K562 (cell line): ENCODE data around the gene DUSP16. TPM values are rescaled to one million over a fixed set of nuclear protein-coding genes. Genes with fewer than 3 reads are reported as not detected.

Experiments used
- ATAC-seq: fragments of 200-7000 bp; cut with Tn5 transposase; 3 replicates; pipeline ENCODE4 v1.9.1; 2020; ENCODE audit warnings: moderate library complexity
- BruUV-seq: library from RNA; stranded (reverse); fragments of 400-500 nt; replicated peaks from 2 replicates; lab custom pipeline; 2021; lab: Mats Ljungman, UMichigan
- CTCF ChIA-PET: fragments of 300-600 bp; formaldehyde crosslinking; extraction: SDS; loops from one replicate; lab custom pipeline; 2021; ENCODE audit warnings: low intra/inter-chr PET ratio; lab: Yijun Ruan, JAX
- POLR2A ChIA-PET: fragments of 300-600, 350-650 bp; sonication (Branson Sonifier 250); formaldehyde crosslinking; extraction: SDS; loops from one replicate; lab custom pipeline; 2021; ENCODE audit warnings: antibody characterized with exemption, inconsistent platforms; lab: Yijun Ruan, JAX
- DNase-seq, 4 experiments: peaks; one replicate each; pipeline versions ENCODE4 v3.0.0 to v3.0.0-alpha.2; 2011 to 2018; ENCODE audit warnings: low spot score in 3 of 4, mixed read lengths in 3 of 4; ENCODE audit errors: extremely low read depth in 1 of 4
- FAIRE-seq: peaks from 2 replicates; lab custom pipeline; 2011; peaks lifted over from hg19 to GRCh38; lab: Jason Lieb, UNC
- H2AFZ ChIP-seq: 2 replicates; pipeline ENCODE4 v1.6.0; 2011; ENCODE audit warnings: low read depth, low read length, control low read depth, inconsistent platforms
- H3K27ac ChIP-seq: fragments of 200-600 bp; 3 replicates; pipeline ENCODE4 v1.8.0; 2011; ENCODE audit warnings: low read depth, mild to moderate bottlenecking, control low read depth, inconsistent platforms, low read length, moderate library complexity, mixed read lengths; ENCODE audit errors: extremely low read depth
- H3K27me3 ChIP-seq, 2 experiments: fragments of 300-600 bp in 1 of 2; 2 replicates in 1 of 2; 3 replicates in 1 of 2; pipeline versions ENCODE4 v1.6.0 to v1.8.0; 2011; ENCODE audit warnings: inconsistent platforms in 2 of 2, low read length in 2 of 2, mild to moderate bottlenecking in 1 of 2, mixed read lengths in 1 of 2, moderate library complexity in 1 of 2; ENCODE audit not compliant: control insufficient read depth in 2 of 2, insufficient read depth in 2 of 2
- H3K36me3 ChIP-seq: fragments of 300-600 bp; 3 replicates; pipeline ENCODE4 v1.8.0; 2011; ENCODE audit warnings: mild to moderate bottlenecking, low read length, inconsistent platforms; ENCODE audit not compliant: control insufficient read depth, insufficient read depth
- H3K4me1 ChIP-seq, 2 experiments: fragments of 200-600 bp in 1 of 2; replicated peaks in 1 of 2; 2 replicates in 1 of 2; 3 replicates in 1 of 2; pipeline versions ENCODE4 v1.5.1 to v1.8.0; 2011; ENCODE audit warnings: inconsistent platforms in 2 of 2, low read length in 2 of 2, mild to moderate bottlenecking in 1 of 2, mixed read lengths in 1 of 2, moderate library complexity in 1 of 2; ENCODE audit not compliant: control insufficient read depth in 2 of 2, insufficient read depth in 2 of 2
- H3K4me2 ChIP-seq: 2 replicates; pipeline ENCODE4 v1.6.1; 2011; ENCODE audit warnings: low read length, control low read depth, inconsistent platforms, mixed read lengths; ENCODE audit not compliant: insufficient read depth
- H3K4me3 ChIP-seq: fragments of 200-600 bp; sonication (generic), shearing (Covaris generic); 2 replicates; pipeline ENCODE4 v1.5.1; 2016; ENCODE audit warnings: control low read depth, inconsistent platforms
- H3K79me2 ChIP-seq: fragments of 200-600 bp; 3 replicates; pipeline ENCODE4 v1.8.0; 2011; ENCODE audit warnings: low read length, inconsistent platforms; ENCODE audit not compliant: control insufficient read depth, insufficient read depth
- H3K9ac ChIP-seq, 2 experiments: 2 replicates each; pipeline versions ENCODE4 v1.6.0 to v1.6.1; 2011; ENCODE audit warnings: low read depth in 2 of 2, low read length in 2 of 2, control low read depth in 1 of 2, inconsistent platforms in 1 of 2, mild to moderate bottlenecking in 1 of 2, mixed read lengths in 1 of 2; ENCODE audit not compliant: insufficient read depth in 1 of 2
- H3K9me1 ChIP-seq: one replicate; pipeline ENCODE4 v1.6.0; 2011; ENCODE audit warnings: inconsistent platforms, mild to moderate bottlenecking, low read length, moderate library complexity; ENCODE audit not compliant: control insufficient read depth, insufficient read depth
- H3K9me3 ChIP-seq: replicated peaks from 2 replicates; pipeline ENCODE4 v1.5.1; 2011; ENCODE audit warnings: low read depth, low read length, inconsistent platforms; ENCODE audit not compliant: control insufficient read depth, insufficient read depth
- H4K20me1 ChIP-seq: replicated peaks from 2 replicates; pipeline ENCODE4 v1.6.1; 2011; ENCODE audit warnings: low read length, inconsistent platforms, mixed read lengths; ENCODE audit not compliant: control insufficient read depth, insufficient read depth
- DDX20 ChIP-seq: fragments of 450-650 bp; IDR thresholded peaks from 2 replicates; pipeline ENCODE4 v1.6.1; 2016; ENCODE audit warnings: missing genetic modification characterization, low read depth, mild to moderate bottlenecking, missing compliant biosample characterization, moderate library complexity
- MYBL2 ChIP-seq, 2 experiments: fragments of 450-650 bp in 1 of 2; sonication (generic) in 1 of 2; formaldehyde crosslinking in 1 of 2; IDR thresholded peaks; 2 replicates each; pipeline versions ENCODE4 v1.6.1 to v1.8.1; 2017 to 2022; ENCODE audit warnings: borderline replicate concordance in 1 of 2, inconsistent platforms in 1 of 2, low read depth in 1 of 2, mild to moderate bottlenecking in 1 of 2, missing genetic modification reagents in 1 of 2, moderate library complexity in 1 of 2
- NFRKB ChIP-seq: fragments of 450-650 bp; IDR thresholded peaks from 2 replicates; pipeline ENCODE4 v1.6.1; 2016; ENCODE audit warnings: low read depth
- SAFB ChIP-seq: fragments of 200-400 bp; formaldehyde crosslinking; IDR thresholded peaks from 2 replicates; pipeline ENCODE4 v1.6.1; 2017; ENCODE audit warnings: low read depth, low read length, borderline replicate concordance
- ZNF316 ChIP-seq: fragments of 450-650 bp; IDR thresholded peaks from 2 replicates; pipeline ENCODE4 v1.6.1; 2016
- WGBS: fragments of 100-300 bp; shearing (Covaris generic); methylation state at CpG from one replicate; pipeline ENCODE4 v1.1.6; 2016; ENCODE audit warnings: low coverage, mixed read lengths; ENCODE audit not compliant: insufficient coverage; ENCODE audit errors: missing lambda C conversion rate; 5-methylcytosine and 5-hydroxymethylcytosine counted together
- in situ Hi-C: fragments of 300-500 bp; cut with MboI; formaldehyde crosslinking; loops from 4 replicates; pipeline ENCODE4 v1.15.0; 2018; ENCODE audit warnings: inconsistent platforms, mixed read lengths
- intact Hi-C: fragments of 100-400 bp; cut with micrococcal nuclease; formaldehyde crosslinking; loops from 2 replicates; pipeline ENCODE4 v1.14.2; 2022
- polyA plus RNA-seq, 8 experiments: library from polyadenylated mRNA; depleted of rRNA in 4 of 8; stranded (reverse) in 5 of 8; unstranded in 3 of 8; fragments of >200 nt; fragmentation: Nextera tagmentation in 2 of 8; fragmentation: Illumina TruSeq in 1 of 8; extraction: Ambion mirVana in 2 of 8; extraction: Trizol in 1 of 8; gene quantifications; 2 replicates each; pipeline versions ENCODE4 v1.2.1 to v1.2.3, GENCODE V29; 2011 to 2014; ENCODE audit warnings: inconsistent platforms in 1 of 8, missing spikeins in 1 of 8
- total RNA-seq, 7 experiments: library from RNA; depleted of rRNA in 6 of 7; stranded (reverse); fragments of >200 nt in 6 of 7; fragmentation: Illumina TruSeq in 2 of 7; extraction: Trizol in 2 of 7; gene quantifications; 2 replicates each; pipeline versions ENCODE4 v1.2.1 to v1.2.3, GENCODE V29; 2011 to 2021; ENCODE audit warnings: low replicate concordance in 1 of 7
- TF ChIP-seq, protein P1 (sequence below): fragments of 250-450 bp; sonication (Bioruptor Pico); IDR thresholded peaks from 2 replicates; pipeline ENCODE4 v1.4.0; 2020
- TF ChIP-seq, protein P2 (sequence below): fragments of 250-450 bp; sonication (Bioruptor Pico); IDR thresholded peaks from 2 replicates; pipeline ENCODE4 v1.6.1; 2021; ENCODE audit warnings: mild to moderate bottlenecking

Gene DUSP16
- total and polyA plus RNA-seq, 9 of the 15 experiments (the other 6 are each of a cell fraction or from before 2014, with no cell fraction given), result 0.70 to 12.3 (median 5.7) TPM

DNA sequence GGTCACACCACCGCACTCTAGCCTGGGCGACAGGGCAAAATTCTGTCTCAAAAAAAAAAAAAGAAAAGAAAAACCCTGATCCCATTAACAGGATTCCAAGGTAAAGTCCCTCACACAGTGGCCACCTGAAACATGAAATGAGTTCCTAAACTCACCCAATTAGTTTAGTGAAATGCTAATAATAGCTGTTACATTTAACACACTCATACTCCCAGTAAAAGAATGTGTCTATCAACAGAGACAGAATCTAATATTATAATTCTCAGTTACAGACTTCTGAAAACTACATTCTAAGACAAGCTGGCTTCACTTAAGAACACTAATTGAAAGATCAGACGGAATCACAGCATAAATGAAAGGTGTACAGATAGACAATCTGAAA is 44.2 kb downstream of the DUSP16 start:
- FAIRE-seq (no peak), DNase-seq (no peak), ATAC-seq (no peak)
- H3K27ac ChIP-seq, result no peak overlapping the region
- no peaks in the 10 kb centered on the region for H3K27me3 ChIP-seq
- no peaks in the 10 kb centered on the region for H3K4me1 ChIP-seq
- POLR2A ChIA-PET, result interaction anchor here (1.5 kb wide), 1 partner anchor 12 kb away, joined by 7 read pairs; no protein-coding TSS in a partner anchor
- in situ Hi-C loops (no loop called here), intact Hi-C loops (no loop called here)
- H3K9ac ChIP-seq, result no peak overlapping the region
- no peak overlapping the region for H3K4me3 ChIP-seq
- CTCF ChIA-PET, result no interaction called here
- WGBS, result 67% methylated on average over 1 of the region's 3 CpGs
- H3K9me1 ChIP-seq, result no peaks in the 10 kb centered on the region
- H4K20me1 ChIP-seq, result no peaks in the 10 kb centered on the region
- no peaks in the 10 kb centered on the region for H3K9me3 ChIP-seq
- no peak overlapping the region for H3K4me2 ChIP-seq
- peaks cover 19% of the 10 kb centered on the region; the same call in 1 of the 3 replicates for H3K36me3 ChIP-seq
- no peaks in the 10 kb centered on the region; the same call in 2 of the 3 replicates for H3K79me2 ChIP-seq
- BruUV-seq, result no TSS peak
- no peak overlapping the region for H2AFZ ChIP-seq
- TF ChIP-seq MYBL2 (IDR thresholded peaks at IDR 0.05; ENCODE audit: low read depth) (no peak), MYBL2 (CRISPR knock-in tag; IDR thresholded peaks at IDR 0.05; ENCODE audit: borderline replicate concordance) (no peak)
- TF ChIP-seq, protein P1, sequence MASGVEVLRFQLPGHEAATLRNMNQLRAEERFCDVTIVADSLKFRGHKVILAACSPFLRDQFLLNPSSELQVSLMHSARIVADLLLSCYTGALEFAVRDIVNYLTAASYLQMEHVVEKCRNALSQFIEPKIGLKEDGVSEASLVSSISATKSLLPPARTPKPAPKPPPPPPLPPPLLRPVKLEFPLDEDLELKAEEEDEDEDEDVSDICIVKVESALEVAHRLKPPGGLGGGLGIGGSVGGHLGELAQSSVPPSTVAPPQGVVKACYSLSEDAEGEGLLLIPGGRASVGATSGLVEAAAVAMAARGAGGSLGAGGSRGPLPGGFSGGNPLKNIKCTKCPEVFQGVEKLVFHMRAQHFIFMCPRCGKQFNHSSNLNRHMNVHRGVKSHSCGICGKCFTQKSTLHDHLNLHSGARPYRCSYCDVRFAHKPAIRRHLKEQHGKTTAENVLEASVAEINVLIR (CRISPR knock-in tag), result no peak

DNA sequence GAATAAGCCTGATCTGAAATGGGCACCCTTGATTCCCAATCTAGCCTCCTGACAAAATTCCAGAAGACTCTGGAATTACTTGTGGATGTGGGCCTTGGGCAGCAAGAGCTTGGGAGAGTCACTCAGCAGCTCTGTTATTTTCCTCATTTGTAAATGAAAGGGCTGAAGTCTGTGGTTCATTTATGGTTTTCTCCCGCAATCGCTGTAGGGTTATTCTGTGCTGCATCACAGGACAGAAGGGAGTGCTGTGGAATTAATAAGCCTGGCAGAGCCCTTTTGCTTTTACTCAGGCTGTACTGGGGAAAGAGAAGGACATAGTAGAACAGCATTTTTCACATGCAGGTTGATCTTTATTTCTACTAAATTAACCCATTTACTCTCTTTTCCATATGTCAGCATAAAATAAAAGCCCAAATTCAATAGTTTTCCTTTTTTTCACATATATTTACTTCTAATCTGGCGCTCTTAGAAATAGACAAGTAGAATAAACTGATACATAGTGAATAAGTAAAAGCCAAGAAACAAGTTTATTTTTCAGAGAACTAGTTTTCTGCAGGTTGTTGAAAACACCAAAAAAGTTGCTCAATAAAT is 49.2 kb downstream of the DUSP16 start:
- BruUV-seq, result no TSS peak
- POLR2A ChIA-PET, result interaction anchor here (0.6 to 0.7 kb wide), 2 partner anchors 14 to 1816 kb away, joined by 3 to 4 read pairs; no protein-coding TSS in a partner anchor
- in situ Hi-C loops (no loop called here), intact Hi-C loops (no loop called here)
- Histone ChIP-seq H4K20me1 (no peaks in the 10 kb centered on the region), H3K36me3 (peaks cover 12% of the 10 kb centered on the region; the same call in 2 of the 3 replicates), H3K4me1 (no peaks in the 10 kb centered on the region; a peak in 1 of 5 replicates), H3K4me3 (no peak overlapping the region), H3K79me2 (no peaks in the 10 kb centered on the region; the same call in 2 of the 3 replicates), H3K9me3 (no peaks in the 10 kb centered on the region), H3K27ac (no peak overlapping the region), H3K4me2 (no peak overlapping the region), H3K27me3 (no peaks in the 10 kb centered on the region), H3K9ac (no peak overlapping the region), H2AFZ (no peak overlapping the region), H3K9me1 (no peaks in the 10 kb centered on the region)
- DNase-seq (no peak), FAIRE-seq (no peak), ATAC-seq (no peak)
- CTCF ChIA-PET, result no interaction called here
- 83% methylated on average over 3 of the region's 3 CpGs for WGBS
- TF ChIP-seq, protein P2, sequence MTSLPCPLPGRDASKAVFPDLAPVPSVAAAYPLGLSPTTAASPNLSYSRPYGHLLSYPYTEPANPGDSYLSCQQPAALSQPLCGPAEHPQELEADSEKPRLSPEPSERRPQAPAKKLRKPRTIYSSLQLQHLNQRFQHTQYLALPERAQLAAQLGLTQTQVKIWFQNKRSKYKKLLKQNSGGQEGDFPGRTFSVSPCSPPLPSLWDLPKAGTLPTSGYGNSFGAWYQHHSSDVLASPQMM (CRISPR knock-in tag), result no peak
- TF ChIP-seq DDX20 (tag) (no peak), NFRKB (no peak), SAFB (no peak), ZNF316 (peak; percentile 70)
